WTC11 (cell line): Measurements from ENCODE around the gene ACAD8. TPM values are rescaled to one million over a fixed set of nuclear protein-coding genes. Genes with fewer than 3 reads are reported as not detected.
A peak's percentile ranks its signal among the peaks of the same experiment; 100 is the strongest.

Experiments
- ATAC-seq: fragments of 200-7000 bp; cut with Tn5 transposase; 2 replicates; pipeline ENCODE4 v1.10.0; 2021; ENCODE audit warnings: mild to moderate bottlenecking, moderate library complexity
- CTCF ChIA-PET: fragments of 300-600 bp; sonication (Branson Sonifier 250); formaldehyde crosslinking; loops from one replicate; lab custom pipeline; 2021; ENCODE audit warnings: antibody characterized with exemption; lab: Charles Lee
- POLR2A ChIA-PET: fragments of 350-600 bp; sonication (Branson Sonifier 250); formaldehyde crosslinking; loops from one replicate; lab custom pipeline; 2021; ENCODE audit warnings: antibody characterized with exemption; lab: Charles Lee
- DNase-seq: peaks from one replicate; pipeline ENCODE4 v3.0.0; 2021; ENCODE audit warnings: low spot score
- H3K27ac Mint-ChIP-seq: 2 replicates; pipeline ENCODE4 v1.8.0; 2021; ENCODE audit warnings: mixed read lengths
- H3K27me3 Mint-ChIP-seq: 2 replicates; pipeline ENCODE4 v1.8.0; 2021; ENCODE audit warnings: low read depth, mild to moderate bottlenecking, moderate library complexity, mixed read lengths
- H3K36me3 Mint-ChIP-seq: 2 replicates; pipeline ENCODE4 v1.8.0; 2021; ENCODE audit warnings: mixed read lengths
- H3K4me1 Mint-ChIP-seq: 2 replicates; pipeline ENCODE4 v1.8.0; 2022; ENCODE audit warnings: mixed read lengths
- H3K4me3 Mint-ChIP-seq: 2 replicates; pipeline ENCODE4 v1.8.0; 2021; ENCODE audit warnings: mild to moderate bottlenecking, moderate library complexity, mixed read lengths
- H3K9me3 Mint-ChIP-seq: 2 replicates; pipeline ENCODE4 v1.8.0; 2021; ENCODE audit warnings: mixed read lengths
- AFF4 ChIP-seq: sonication (generic); formaldehyde crosslinking; IDR thresholded peaks from 2 replicates; pipeline ENCODE4 v1.8.1; 2023; ENCODE audit warnings: mild to moderate bottlenecking, missing genetic modification reagents, borderline replicate concordance
- ATF1 ChIP-seq: sonication (generic); formaldehyde crosslinking; IDR thresholded peaks from 2 replicates; pipeline ENCODE4 v1.8.1; 2023; ENCODE audit warnings: mild to moderate bottlenecking, moderate library complexity, missing genetic modification reagents
- E2F1 ChIP-seq: sonication (generic); formaldehyde crosslinking; IDR thresholded peaks from 2 replicates; pipeline ENCODE4 v1.8.0; 2022; ENCODE audit warnings: mild to moderate bottlenecking, missing genetic modification reagents
- E2F5 ChIP-seq: sonication (generic); formaldehyde crosslinking; IDR thresholded peaks from 2 replicates; pipeline ENCODE4 v1.8.1; 2022; ENCODE audit warnings: mild to moderate bottlenecking, moderate library complexity, missing genetic modification reagents
- EMX1 ChIP-seq: fragments of 250-450 bp; sonication (Bioruptor Pico); IDR thresholded peaks from 2 replicates; pipeline ENCODE4 v1.8.0; 2021; ENCODE audit warnings: mild to moderate bottlenecking
- GABPB1 ChIP-seq: sonication (generic); formaldehyde crosslinking; IDR thresholded peaks from 2 replicates; pipeline ENCODE4 v1.8.1; 2023; ENCODE audit warnings: mild to moderate bottlenecking, missing genetic modification reagents
- GRHL2 ChIP-seq: fragments of 250-450 bp; sonication (Bioruptor Pico); IDR thresholded peaks from 2 replicates; pipeline ENCODE4 v1.8.0; 2022; ENCODE audit warnings: mild to moderate bottlenecking, moderate library complexity; ENCODE audit not compliant: insufficient replicate concordance, severe bottlenecking
- JUN ChIP-seq: sonication (generic); formaldehyde crosslinking; IDR thresholded peaks from 2 replicates; pipeline ENCODE4 v1.8.0; 2023; ENCODE audit warnings: mild to moderate bottlenecking, missing genetic modification reagents
- NFYB ChIP-seq: sonication (generic); formaldehyde crosslinking; conservative IDR thresholded peaks from 2 replicates; pipeline ENCODE4 v1.8.0; 2022; ENCODE audit warnings: low read depth, missing genetic modification reagents
- NR1H2 ChIP-seq: sonication (generic); formaldehyde crosslinking; IDR thresholded peaks from 2 replicates; pipeline ENCODE4 v1.9.0; 2021; ENCODE audit warnings: mild to moderate bottlenecking, moderate library complexity, missing genetic modification reagents
- NR2C2 ChIP-seq: sonication (generic); formaldehyde crosslinking; IDR thresholded peaks from 2 replicates; pipeline ENCODE4 v1.8.0; 2022; ENCODE audit warnings: mild to moderate bottlenecking, missing genetic modification reagents
- PRRX2 ChIP-seq: fragments of 250-450 bp; sonication (Bioruptor Pico); IDR thresholded peaks from 2 replicates; pipeline ENCODE4 v1.8.0; 2021; ENCODE audit warnings: mild to moderate bottlenecking
- SP1 ChIP-seq: sonication (generic); formaldehyde crosslinking; conservative IDR thresholded peaks from 2 replicates; pipeline ENCODE4 v1.8.1; 2022; ENCODE audit warnings: missing genetic modification reagents
- STAT6 ChIP-seq: sonication (generic); formaldehyde crosslinking; conservative IDR thresholded peaks from 2 replicates; pipeline ENCODE4 v1.8.1; 2023; ENCODE audit warnings: mild to moderate bottlenecking, low read depth, missing genetic modification reagents, moderate library complexity
- TEAD1 ChIP-seq: sonication (generic); formaldehyde crosslinking; IDR thresholded peaks from 2 replicates; pipeline ENCODE4 v1.8.0; 2022; ENCODE audit warnings: mild to moderate bottlenecking, missing genetic modification reagents
- ZNF263 ChIP-seq: sonication (generic); formaldehyde crosslinking; IDR thresholded peaks from 2 replicates; pipeline ENCODE4 v1.8.1; 2022; ENCODE audit warnings: low read depth, mild to moderate bottlenecking, moderate library complexity, missing genetic modification reagents
- ZSCAN18 ChIP-seq: fragments of 250-450 bp; sonication (Bioruptor Pico); IDR thresholded peaks from 2 replicates; pipeline ENCODE4 v2.1.2; 2022; ENCODE audit warnings: mild to moderate bottlenecking, moderate library complexity
- total RNA-seq: library from RNA; stranded (reverse); gene quantifications from 3 replicates; pipeline ENCODE4 v1.2.3, GENCODE V29; 2021
- TF ChIP-seq, protein P1 (sequence below): fragments of 250-450 bp; sonication (Bioruptor Pico); IDR thresholded peaks from 2 replicates; pipeline ENCODE4 v1.9.0; 2021; ENCODE audit warnings: mild to moderate bottlenecking
- TF ChIP-seq, protein P2 (sequence below): fragments of 250-450 bp; sonication (Bioruptor Pico); IDR thresholded peaks from 2 replicates; pipeline ENCODE4 v1.9.0; 2021; ENCODE audit warnings: mild to moderate bottlenecking

ACAD8 gene
- total RNA-seq, 1 experiment from 2014 or later, result 55.2 TPM

DNA sequence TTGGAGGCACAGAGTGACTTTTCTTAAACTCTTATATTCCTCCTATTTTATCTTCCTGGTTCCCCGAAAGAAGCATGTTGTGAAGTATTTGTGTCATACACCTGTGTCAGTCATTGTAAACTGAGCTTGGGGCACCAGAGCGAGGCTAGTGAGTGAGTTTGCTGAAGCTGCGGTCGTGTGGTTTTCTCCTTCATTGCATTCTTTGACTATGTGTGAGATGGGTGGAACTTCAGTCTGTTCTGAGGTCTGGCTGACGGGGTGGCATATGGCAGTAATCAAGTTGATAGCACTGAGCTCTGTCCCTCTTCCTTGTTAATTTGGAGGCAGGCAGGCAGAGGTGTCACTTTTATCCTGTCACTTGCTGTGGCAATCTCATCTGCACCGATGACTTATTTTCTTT lies 24.7 kb upstream of the ACAD8 start:
- H3K27ac Mint-ChIP-seq, result no peak overlapping the region; the same call in 1 of the 2 replicates
- no peak for ATAC-seq
- POLR2A ChIA-PET, result no interaction called here
- peaks cover 20% of the 10 kb centered on the region for H3K4me1 Mint-ChIP-seq
- H3K36me3 Mint-ChIP-seq, result no peaks in the 10 kb centered on the region
- TF ChIP-seq TEAD1 (CRISPR knock-in tag) (no peak), NR1H2 (CRISPR knock-in tag) (no peak), EMX1 (CRISPR knock-in tag) (no peak), GRHL2 (CRISPR knock-in tag) (no peak), E2F1 (CRISPR knock-in tag) (no peak), NFYB (CRISPR knock-in tag) (no peak), NR2C2 (CRISPR knock-in tag) (no peak)
- TF ChIP-seq, all 79 proteins: peak for 0
- Mint-ChIP-seq H3K27me3 (peaks cover 8% of the 10 kb centered on the region), H3K4me3 (no peak overlapping the region), H3K9me3 (no peaks in the 10 kb centered on the region)
- no peak for DNase-seq
- CTCF ChIA-PET, result interaction anchor here (1.1 kb wide), 1 partner anchor 21 kb away, joined by 4 read pairs; no protein-coding TSS in a partner anchor

DNA sequence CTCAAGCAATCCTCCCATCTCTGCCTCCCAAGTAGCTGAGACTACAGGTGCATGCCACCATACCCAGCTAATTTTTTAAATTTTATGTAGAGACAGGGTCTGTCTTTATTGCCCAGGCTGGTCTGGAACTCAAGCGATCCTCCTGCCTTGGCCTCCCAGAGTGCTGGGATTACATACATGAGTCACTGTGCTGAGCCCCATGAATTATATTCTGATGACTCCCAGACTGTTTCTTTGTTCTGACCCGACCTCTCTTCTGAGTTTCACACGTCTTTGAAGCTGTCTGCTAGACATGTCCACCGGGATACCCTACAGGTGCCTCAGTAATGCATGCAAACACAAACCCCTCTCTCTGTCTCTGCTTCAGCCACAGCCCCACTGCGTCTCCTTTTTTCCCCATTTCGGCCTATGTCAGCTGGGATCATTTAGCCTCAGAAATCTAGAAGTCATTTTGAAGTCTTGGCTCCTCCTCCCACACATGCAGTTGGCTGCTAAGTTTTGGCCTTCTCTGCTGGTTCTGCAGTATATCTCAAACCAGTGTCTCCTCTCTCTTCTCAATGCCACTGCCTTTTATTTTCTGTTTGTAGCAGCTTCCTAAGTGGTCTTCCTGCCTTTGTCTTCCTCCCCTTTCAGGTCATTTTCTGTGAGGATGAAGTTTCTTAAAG lies 24.1 kb upstream of the ACAD8 start:
- Mint-ChIP-seq H3K4me1 (peaks cover 20% of the 10 kb centered on the region), H3K36me3 (no peaks in the 10 kb centered on the region), H3K27me3 (peaks cover 8% of the 10 kb centered on the region), H3K4me3 (no peak overlapping the region), H3K9me3 (no peaks in the 10 kb centered on the region), H3K27ac (no peak overlapping the region)
- TF ChIP-seq STAT6, result no peak
- no peak for TF ChIP-seq GABPB1
- TF ChIP-seq, protein P1, sequence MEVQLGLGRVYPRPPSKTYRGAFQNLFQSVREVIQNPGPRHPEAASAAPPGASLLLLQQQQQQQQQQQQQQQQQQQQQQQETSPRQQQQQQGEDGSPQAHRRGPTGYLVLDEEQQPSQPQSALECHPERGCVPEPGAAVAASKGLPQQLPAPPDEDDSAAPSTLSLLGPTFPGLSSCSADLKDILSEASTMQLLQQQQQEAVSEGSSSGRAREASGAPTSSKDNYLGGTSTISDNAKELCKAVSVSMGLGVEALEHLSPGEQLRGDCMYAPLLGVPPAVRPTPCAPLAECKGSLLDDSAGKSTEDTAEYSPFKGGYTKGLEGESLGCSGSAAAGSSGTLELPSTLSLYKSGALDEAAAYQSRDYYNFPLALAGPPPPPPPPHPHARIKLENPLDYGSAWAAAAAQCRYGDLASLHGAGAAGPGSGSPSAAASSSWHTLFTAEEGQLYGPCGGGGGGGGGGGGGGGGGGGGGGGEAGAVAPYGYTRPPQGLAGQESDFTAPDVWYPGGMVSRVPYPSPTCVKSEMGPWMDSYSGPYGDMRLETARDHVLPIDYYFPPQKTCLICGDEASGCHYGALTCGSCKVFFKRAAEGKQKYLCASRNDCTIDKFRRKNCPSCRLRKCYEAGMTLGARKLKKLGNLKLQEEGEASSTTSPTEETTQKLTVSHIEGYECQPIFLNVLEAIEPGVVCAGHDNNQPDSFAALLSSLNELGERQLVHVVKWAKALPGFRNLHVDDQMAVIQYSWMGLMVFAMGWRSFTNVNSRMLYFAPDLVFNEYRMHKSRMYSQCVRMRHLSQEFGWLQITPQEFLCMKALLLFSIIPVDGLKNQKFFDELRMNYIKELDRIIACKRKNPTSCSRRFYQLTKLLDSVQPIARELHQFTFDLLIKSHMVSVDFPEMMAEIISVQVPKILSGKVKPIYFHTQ (CRISPR knock-in tag), result no peak
- ChIA-PET CTCF (interaction anchor here (1.1 kb wide), 1 partner anchor 22 kb away, joined by 4 read pairs; no protein-coding TSS in a partner anchor), POLR2A (no interaction called here)
- DNase-seq, result no peak
- ATAC-seq, result no peak

DNA sequence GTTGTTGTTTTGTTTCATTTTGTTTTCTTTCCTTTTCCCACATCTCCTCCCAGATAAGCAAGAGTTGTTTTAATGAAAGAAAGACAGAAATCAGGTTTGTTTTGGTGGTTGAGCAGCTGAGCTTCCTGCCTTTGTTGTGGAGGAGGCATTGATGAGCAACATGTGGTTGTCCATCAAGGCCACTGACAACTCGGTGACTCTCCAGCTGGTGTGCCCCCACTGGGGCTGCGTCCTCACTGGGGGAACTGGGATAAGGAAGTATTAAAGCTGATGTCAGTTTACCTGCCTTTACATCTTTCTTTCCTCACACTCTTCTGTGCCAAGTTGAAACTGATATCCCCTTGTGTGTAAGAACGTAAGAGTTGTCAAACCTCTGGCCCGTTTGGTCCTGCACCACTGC lies 23.0 kb upstream of the ACAD8 start:
- H3K9me3 Mint-ChIP-seq, result no peaks in the 10 kb centered on the region
- no peaks in the 10 kb centered on the region for H3K36me3 Mint-ChIP-seq
- peaks cover 20% of the 10 kb centered on the region for H3K4me1 Mint-ChIP-seq
- 0 out of 2 replicates have a peak overlapping the region, but pooled peaks have one; percentile 23 for H3K27ac Mint-ChIP-seq
- ChIA-PET POLR2A (no interaction called here), CTCF (no interaction called here)
- no peak for DNase-seq
- H3K27me3 Mint-ChIP-seq, result peaks cover 8% of the 10 kb centered on the region
- no peak overlapping the region for H3K4me3 Mint-ChIP-seq
- no peak for ATAC-seq
- TF ChIP-seq ATF1 (CRISPR knock-in tag) (no peak), PRRX2 (CRISPR knock-in tag) (no peak), ZNF263 (CRISPR knock-in tag) (no peak), JUN (CRISPR knock-in tag) (no peak), E2F5 (CRISPR knock-in tag) (no peak), AFF4 (CRISPR knock-in tag) (no peak), ZSCAN18 (no peak), SP1 (CRISPR knock-in tag) (no peak)
- TF ChIP-seq, protein P2, sequence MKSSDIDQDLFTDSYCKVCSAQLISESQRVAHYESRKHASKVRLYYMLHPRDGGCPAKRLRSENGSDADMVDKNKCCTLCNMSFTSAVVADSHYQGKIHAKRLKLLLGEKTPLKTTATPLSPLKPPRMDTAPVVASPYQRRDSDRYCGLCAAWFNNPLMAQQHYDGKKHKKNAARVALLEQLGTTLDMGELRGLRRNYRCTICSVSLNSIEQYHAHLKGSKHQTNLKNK (CRISPR knock-in tag), result no peak
